Measurements from ENCODE around the gene TRIM71. TPM values are rescaled to one million over a fixed set of nuclear protein-coding genes. Genes with fewer than 3 reads are reported as not detected.

TRIM71 gene
- total RNA-seq, 1 experiment from 2014 or later, result 274 TPM

GRCh38 chr3:32869513-32870047 is 51.8 kb downstream of the TRIM71 start (continued):
- TF ChIP-seq ZNF396 (CRISPR knock-in tag; IDR thresholded peaks at IDR 0.05; ENCODE audit: borderline replicate concordance) (no peak), ERG (CRISPR knock-in tag; IDR thresholded peaks at IDR 0.05) (no peak), PRRX2 (CRISPR knock-in tag; IDR thresholded peaks at IDR 0.05) (no peak), ATF2 (CRISPR knock-in tag; IDR thresholded peaks at IDR 0.05; ENCODE audit: borderline replicate concordance, low read depth) (no peak), FOXJ3 (CRISPR knock-in tag; IDR thresholded peaks at IDR 0.05; ENCODE audit: borderline replicate concordance) (no peak), CBFB (CRISPR knock-in tag; IDR thresholded peaks at IDR 0.05; ENCODE audit: low read depth) (0 out of 2 replicates have a peak, but pooled peaks have one; percentile 53), ATF1 (CRISPR knock-in tag; IDR thresholded peaks at IDR 0.05) (no peak), ESRRA (CRISPR knock-in tag; IDR thresholded peaks at IDR 0.05; ENCODE audit: borderline replicate concordance) (no peak), ZNF532 (CRISPR knock-in tag; IDR thresholded peaks at IDR 0.05; ENCODE audit: borderline replicate concordance) (no peak), CREB1 (CRISPR knock-in tag; IDR thresholded peaks at IDR 0.05) (no peak), ZNF317 (CRISPR knock-in tag; IDR thresholded peaks at IDR 0.05; ENCODE audit: borderline replicate concordance, low read depth) (no peak), NFATC4 (CRISPR knock-in tag; IDR thresholded peaks at IDR 0.05) (no peak), ZNF121 (CRISPR knock-in tag; IDR thresholded peaks at IDR 0.05) (no peak), FOXP4 (CRISPR knock-in tag; IDR thresholded peaks at IDR 0.05) (peak; percentile 95; the same call in 1 of the 2 replicates), JAZF1 (CRISPR knock-in tag; IDR thresholded peaks at IDR 0.05) (no peak), IRF1 (CRISPR knock-in tag; IDR thresholded peaks at IDR 0.05) (no peak), CTCF (IDR thresholded peaks at IDR 0.05) (no peak), MLX (CRISPR knock-in tag; IDR thresholded peaks at IDR 0.05) (no peak), MAX (CRISPR knock-in tag; IDR thresholded peaks at IDR 0.05) (no peak), GRHL2 (CRISPR knock-in tag; IDR thresholded peaks at IDR 0.05; ENCODE audit: insufficient replicate concordance, severe bottlenecking) (no peak), MYBL2 (CRISPR knock-in tag; IDR thresholded peaks at IDR 0.05) (no peak), IRF2 (CRISPR knock-in tag; IDR thresholded peaks at IDR 0.05; ENCODE audit: borderline replicate concordance, low read depth) (no peak), ZNF219 (CRISPR knock-in tag; IDR thresholded peaks at IDR 0.05; ENCODE audit: borderline replicate concordance) (no peak), CDX4 (CRISPR knock-in tag; IDR thresholded peaks at IDR 0.05; ENCODE audit: borderline replicate concordance) (no peak)
